Bronchial epithelial cell (primary cell): ENCODE measurements around the gene SELENOO. TPM values are rescaled to one million over a fixed set of nuclear protein-coding genes. Genes with fewer than 3 reads are reported as not detected.

Experiments used
- DNase-seq: peaks from one replicate; pipeline ENCODE4 v3.0.0-alpha.2; 2010; ENCODE audit warnings: low read depth
- FAIRE-seq: peaks from 2 replicates; lab custom pipeline; 2011; peaks lifted over from hg19 to GRCh38; lab: Jason Lieb, UNC
- H3K27me3 ChIP-seq: 2 replicates; pipeline ENCODE4 v1.5.1; 2011; ENCODE audit warnings: low read length; ENCODE audit not compliant: control insufficient read depth, insufficient read depth
- H3K36me3 ChIP-seq: 2 replicates; pipeline ENCODE4 v1.5.1; 2011; ENCODE audit warnings: low read length; ENCODE audit not compliant: control insufficient read depth, insufficient read depth
- H3K4me3 ChIP-seq: 2 replicates; pipeline ENCODE4 v1.5.1; 2011; ENCODE audit warnings: mild to moderate bottlenecking, low read depth, low read length, control low read depth
- total RNA-seq: library from RNA; depleted of rRNA; stranded (reverse); fragments of >200 nt; gene quantifications from 2 replicates; pipeline ENCODE4 v1.2.1, GENCODE V29; 2014
- TF ChIP-seq, protein P1 (sequence below): IDR thresholded peaks from 2 replicates; pipeline ENCODE4 v1.5.1; 2011; ENCODE audit warnings: mild to moderate bottlenecking, moderate library complexity, low read length, control low read depth, inconsistent platforms; ENCODE audit not compliant: insufficient read depth, severe bottlenecking

The SELENOO gene
- total RNA-seq, 1 donor from 2014 or later, result 20.8 TPM

DNA sequence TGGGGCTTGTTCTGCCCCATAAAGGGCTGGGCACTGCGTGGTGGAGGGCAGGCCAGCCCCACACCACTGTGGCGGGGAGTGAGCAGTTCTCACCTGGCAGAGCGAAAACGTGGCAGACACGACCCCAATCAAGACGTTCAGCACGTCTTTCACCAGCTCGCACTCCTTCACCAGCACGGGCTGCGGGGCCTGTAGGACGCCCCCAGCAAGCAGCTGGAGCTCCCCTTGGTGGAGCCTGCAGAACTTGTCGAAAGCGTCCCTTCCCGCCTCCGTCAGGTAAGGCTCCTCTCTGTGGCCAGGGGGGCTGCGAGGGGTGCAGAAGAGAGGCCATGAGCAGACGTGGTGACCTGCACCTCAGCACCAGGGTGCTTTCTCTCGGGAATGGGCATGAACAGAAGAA is 32.4 kb downstream of the SELENOO start:
- H3K36me3 ChIP-seq, result peaks cover 7% of the 10 kb centered on the region
- FAIRE-seq, result no peak

DNA sequence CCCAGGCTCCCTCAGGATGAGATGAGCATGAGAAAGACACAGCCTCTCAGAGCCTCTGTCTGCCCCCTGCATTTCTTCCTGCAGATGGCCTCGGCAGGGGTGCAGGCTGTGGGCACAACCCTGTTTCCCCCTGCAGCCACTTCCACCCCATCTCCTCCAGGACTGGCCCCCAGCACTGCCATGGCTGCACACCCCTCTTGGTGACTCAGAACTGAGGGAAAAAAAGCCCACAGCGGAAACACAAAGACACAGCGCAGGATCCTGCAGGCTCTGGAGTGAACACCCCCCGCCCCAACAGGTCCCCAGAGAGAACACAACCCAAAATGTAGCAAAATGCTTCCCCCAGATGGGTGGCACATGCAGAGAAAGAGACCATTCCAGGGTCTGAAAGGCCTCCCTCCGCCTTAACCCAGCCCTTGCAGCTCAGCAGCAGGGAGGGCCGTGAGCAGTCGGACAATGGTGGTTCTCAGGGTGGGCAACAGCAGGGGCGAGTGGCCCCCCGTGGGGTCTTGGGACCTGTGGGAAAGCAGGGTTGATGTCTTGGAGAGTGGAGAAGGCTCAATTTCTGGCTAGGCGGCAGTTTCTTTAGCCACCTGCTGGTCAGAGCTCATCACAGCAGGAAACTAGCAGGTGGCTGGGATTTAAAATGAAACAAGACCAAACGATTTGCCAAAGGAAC is 36.1 kb downstream of the SELENOO start:
- no peak for FAIRE-seq
- Histone ChIP-seq H3K36me3 (peaks cover 12% of the 10 kb centered on the region), H3K27me3 (no peaks in the 10 kb centered on the region), H3K4me3 (no peak overlapping the region)
- TF ChIP-seq, protein P1, sequence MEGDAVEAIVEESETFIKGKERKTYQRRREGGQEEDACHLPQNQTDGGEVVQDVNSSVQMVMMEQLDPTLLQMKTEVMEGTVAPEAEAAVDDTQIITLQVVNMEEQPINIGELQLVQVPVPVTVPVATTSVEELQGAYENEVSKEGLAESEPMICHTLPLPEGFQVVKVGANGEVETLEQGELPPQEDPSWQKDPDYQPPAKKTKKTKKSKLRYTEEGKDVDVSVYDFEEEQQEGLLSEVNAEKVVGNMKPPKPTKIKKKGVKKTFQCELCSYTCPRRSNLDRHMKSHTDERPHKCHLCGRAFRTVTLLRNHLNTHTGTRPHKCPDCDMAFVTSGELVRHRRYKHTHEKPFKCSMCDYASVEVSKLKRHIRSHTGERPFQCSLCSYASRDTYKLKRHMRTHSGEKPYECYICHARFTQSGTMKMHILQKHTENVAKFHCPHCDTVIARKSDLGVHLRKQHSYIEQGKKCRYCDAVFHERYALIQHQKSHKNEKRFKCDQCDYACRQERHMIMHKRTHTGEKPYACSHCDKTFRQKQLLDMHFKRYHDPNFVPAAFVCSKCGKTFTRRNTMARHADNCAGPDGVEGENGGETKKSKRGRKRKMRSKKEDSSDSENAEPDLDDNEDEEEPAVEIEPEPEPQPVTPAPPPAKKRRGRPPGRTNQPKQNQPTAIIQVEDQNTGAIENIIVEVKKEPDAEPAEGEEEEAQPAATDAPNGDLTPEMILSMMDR, result peak; percentile 52
- no peak for DNase-seq

More for the DNA sequence above, 32.4 kb downstream of the SELENOO start:
- TF ChIP-seq, protein P1, result no peak
- no peak for DNase-seq
- no peaks in the 10 kb centered on the region for H3K27me3 ChIP-seq
- no peak overlapping the region for H3K4me3 ChIP-seq

DNA sequence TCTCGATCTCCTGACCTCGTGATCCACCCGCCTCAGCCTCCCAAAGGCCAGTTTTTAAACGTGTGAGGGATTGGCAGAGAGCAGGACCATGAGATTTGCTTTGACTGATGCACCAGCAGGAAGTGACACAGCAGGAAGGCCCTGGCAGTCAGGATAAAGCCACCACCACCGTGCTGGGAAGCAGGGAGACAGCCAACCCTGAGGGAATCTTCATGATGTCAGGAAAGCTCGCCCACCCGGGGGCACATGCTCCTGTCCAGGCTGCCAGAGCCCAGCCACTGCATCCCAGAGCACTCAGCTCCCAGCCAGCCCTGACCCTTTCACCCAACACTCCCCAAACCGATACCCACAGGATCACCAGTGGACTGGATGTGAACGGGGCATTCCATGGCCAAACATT is 37.9 kb downstream of the SELENOO start:
- no peak for DNase-seq
- TF ChIP-seq, protein P1, result no peak
- no peaks in the 10 kb centered on the region for H3K27me3 ChIP-seq
- H3K36me3 ChIP-seq, result peaks cover 12% of the 10 kb centered on the region
- H3K4me3 ChIP-seq, result no peak overlapping the region
- FAIRE-seq, result no peak

DNA sequence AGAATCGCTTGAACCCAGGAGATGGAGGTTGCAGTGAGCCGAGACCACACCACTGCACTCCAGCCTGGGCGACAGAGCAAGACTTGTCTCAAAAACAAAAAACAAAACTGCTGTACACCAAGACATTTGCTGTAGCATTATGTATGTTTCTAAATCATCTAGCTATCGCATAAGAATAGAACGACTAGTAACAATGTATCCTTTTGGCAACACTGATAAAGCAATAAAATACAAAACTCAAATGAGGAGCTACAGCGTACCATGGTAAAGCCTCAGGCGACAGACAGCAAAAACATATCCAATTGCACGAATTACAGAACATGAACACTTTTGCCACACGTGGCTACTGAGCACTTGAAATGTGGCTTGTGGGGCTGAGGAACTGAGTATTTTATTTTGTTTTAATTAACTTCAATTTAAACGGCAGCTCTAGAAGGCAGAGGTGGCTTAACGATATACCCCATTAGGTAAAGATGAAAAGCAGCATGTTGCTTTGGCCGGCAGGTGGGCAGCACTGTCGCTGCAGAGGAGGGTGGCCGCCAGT is 41.7 kb downstream of the SELENOO start:
- Histone ChIP-seq H3K36me3 (peaks cover 18% of the 10 kb centered on the region), H3K4me3 (peak overlapping the region; percentile 93), H3K27me3 (no peaks in the 10 kb centered on the region)
- DNase-seq (no peak), FAIRE-seq (no peak)
- TF ChIP-seq, protein P1, result no peak

DNA sequence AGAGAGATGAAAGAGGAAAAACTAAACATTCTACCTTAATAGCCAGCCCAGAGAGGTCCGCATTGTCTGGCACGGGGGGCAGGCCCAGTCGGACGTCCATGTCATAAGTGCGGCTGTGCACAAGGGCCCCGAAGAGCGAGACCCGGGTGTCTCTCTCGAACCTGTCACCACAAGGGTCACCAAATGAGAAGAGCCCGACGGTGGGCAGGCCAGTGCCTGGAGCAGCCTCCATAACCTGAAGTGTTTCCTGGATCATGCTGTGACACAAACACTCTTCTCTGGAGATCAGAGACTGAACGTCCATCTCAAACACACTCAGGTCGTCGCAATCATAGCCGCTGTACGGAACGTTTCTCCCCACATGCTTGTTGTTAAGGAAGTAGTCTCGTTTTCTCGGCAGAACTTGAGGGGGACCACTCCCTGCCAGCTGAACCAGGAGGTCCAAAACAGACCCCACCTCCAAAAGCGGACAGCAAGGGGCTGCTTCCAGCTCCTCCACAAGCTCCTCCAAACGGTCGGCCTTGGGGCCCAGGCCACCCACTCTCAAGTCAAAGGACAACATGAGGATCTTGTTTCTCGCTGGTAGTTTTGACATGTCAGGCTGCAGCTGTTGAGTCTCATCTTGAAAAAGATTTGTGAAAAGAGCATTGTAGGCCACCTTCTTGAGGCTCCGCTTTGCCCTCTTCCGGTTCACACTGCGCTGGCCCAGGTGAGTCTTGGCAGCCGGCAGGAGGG is 43.0 kb downstream of the SELENOO start:
- Histone ChIP-seq H3K4me3 (peak overlapping the region; percentile 93), H3K36me3 (peaks cover 21% of the 10 kb centered on the region), H3K27me3 (no peaks in the 10 kb centered on the region)
- TF ChIP-seq, protein P1, result no peak
- FAIRE-seq, result peak; percentile 47
- DNase-seq, result no peak
